Caco-2 (cell line): Measurements from ENCODE around the gene LRP1B. TPM values are rescaled to one million over a fixed set of nuclear protein-coding genes. Genes with fewer than 3 reads are reported as not detected.

Experiments
- BruUV-seq: library from RNA; stranded (reverse); fragments of 400-500 nt; replicated peaks from 2 replicates; lab custom pipeline; 2021; lab: Mats Ljungman, UMichigan
- CTCF ChIA-PET: fragments of 300-600 bp; sonication (Branson Sonifier 250); formaldehyde crosslinking; loops from one replicate; lab custom pipeline; 2022; ENCODE audit warnings: antibody characterized with exemption; lab: Charles Lee
- POLR2A ChIA-PET: fragments of 300-600 bp; sonication (Branson Sonifier 250); formaldehyde crosslinking; loops from one replicate; lab custom pipeline; 2022; ENCODE audit warnings: antibody characterized with exemption; lab: Charles Lee
- DNase-seq, 2 experiments: peaks; one replicate each; pipeline versions ENCODE4 v3.0.0 to v3.0.0-alpha.2; 2020 to 2022
- H3K27me3 ChIP-seq: replicated peaks from 2 replicates; pipeline ENCODE4 v1.6.0; 2011; ENCODE audit warnings: low read length; ENCODE audit not compliant: control insufficient read depth, insufficient read depth
- H3K36me3 ChIP-seq: 2 replicates; pipeline ENCODE4 v1.5.1; 2011; ENCODE audit warnings: low read length; ENCODE audit not compliant: control insufficient read depth, insufficient read depth
- H3K4me1 ChIP-seq: fragments of 250-450 bp; sonication (Bioruptor Pico); 2 replicates; pipeline ENCODE4 v1.5.1; 2020; ENCODE audit warnings: mild to moderate bottlenecking
- H3K4me3 ChIP-seq: 2 replicates; pipeline ENCODE4 v1.5.1; 2011; ENCODE audit warnings: low read depth, mild to moderate bottlenecking, control low read depth, low read length
- H3K9me3 ChIP-seq: fragments of 250-450 bp; sonication (Bioruptor Pico); 2 replicates; pipeline ENCODE4 v1.5.1; 2020; ENCODE audit warnings: mild to moderate bottlenecking, moderate library complexity
- H3K27ac Mint-ChIP-seq: one replicate; pipeline ENCODE4 v1.8.0; 2022; ENCODE audit warnings: mixed read lengths; ENCODE audit not compliant: unreplicated experiment
- H3K27me3 Mint-ChIP-seq: one replicate; pipeline ENCODE4 v1.8.0; 2022; ENCODE audit warnings: mixed read lengths; ENCODE audit not compliant: insufficient read depth, unreplicated experiment
- H3K36me3 Mint-ChIP-seq: one replicate; pipeline ENCODE4 v1.8.0; 2022; ENCODE audit warnings: mild to moderate bottlenecking, mixed read lengths; ENCODE audit not compliant: insufficient read depth, unreplicated experiment
- H3K4me1 Mint-ChIP-seq: one replicate; pipeline ENCODE4 v1.8.0; 2022; ENCODE audit warnings: low read depth, mixed read lengths; ENCODE audit not compliant: unreplicated experiment
- H3K4me3 Mint-ChIP-seq: one replicate; pipeline ENCODE4 v1.8.0; 2022; ENCODE audit warnings: mild to moderate bottlenecking, moderate library complexity, mixed read lengths; ENCODE audit not compliant: unreplicated experiment
- H3K9me3 Mint-ChIP-seq: one replicate; pipeline ENCODE4 v1.8.0; 2022; ENCODE audit warnings: mixed read lengths; ENCODE audit not compliant: unreplicated experiment
- CTCF ChIP-seq, 2 experiments: fragments of 200-600 bp in 1 of 2; IDR thresholded peaks; 1 replicate in 1 of 2; 2 replicates in 1 of 2; pipeline versions ENCODE4 v1.5.1 to v1.8.0; 2011 to 2022; ENCODE audit warnings: antibody characterized with exemption in 1 of 2, control low read depth in 1 of 2, inconsistent platforms in 1 of 2, low read depth in 1 of 2, low read length in 1 of 2, mild to moderate bottlenecking in 1 of 2, moderate library complexity in 1 of 2; ENCODE audit not compliant: insufficient read depth in 1 of 2, severe bottlenecking in 1 of 2, unreplicated experiment in 1 of 2
- intact Hi-C: fragments of 100-400 bp; cut with micrococcal nuclease; formaldehyde crosslinking; loops from one replicate; pipeline ENCODE4 v1.10.0; 2022; ENCODE audit not compliant: unreplicated experiment
- total RNA-seq: library from RNA; stranded (reverse); gene quantifications from 2 replicates; pipeline ENCODE4 v1.2.3, GENCODE V29; 2022

Gene LRP1B
- total RNA-seq, 1 experiment from 2014 or later: not detected

- no peaks in the 10 kb centered on the region for H3K9me3 Mint-ChIP-seq
- no peak overlapping the region for H3K27ac Mint-ChIP-seq
- POLR2A ChIA-PET: no interaction called here
- H3K4me1 ChIP-seq: no peaks in the 10 kb centered on the region
- H3K4me1 Mint-ChIP-seq: no peaks in the 10 kb centered on the region
- TF ChIP-seq CTCF (IDR thresholded peaks at IDR 0.05; ENCODE audit: insufficient read depth in 1 of 2, low read depth in 1 of 2, low read length in 1 of 2, severe bottlenecking in 1 of 2, unreplicated experiment in 1 of 2): no peak
- intact Hi-C loops: no loop called here
- no peaks in the 10 kb centered on the region for H3K27me3 ChIP-seq
- no peak overlapping the region for H3K4me3 Mint-ChIP-seq
- CTCF ChIA-PET: no interaction called here
- H3K4me3 ChIP-seq: no peak overlapping the region
- H3K36me3 ChIP-seq: no peaks in the 10 kb centered on the region
- BruUV-seq: no TSS peak
- peaks cover 4% of the 10 kb centered on the region for H3K27me3 Mint-ChIP-seq
- H3K36me3 Mint-ChIP-seq: no peaks in the 10 kb centered on the region
- no peaks in the 10 kb centered on the region for H3K9me3 ChIP-seq
- no peak for DNase-seq
Measured at GRCh38 chr2:141362311-141362710, 768.5 kb downstream of the LRP1B start.

- Mint-ChIP-seq H3K27me3 (peaks cover 3% of the 10 kb centered on the region), H3K4me1 (no peaks in the 10 kb centered on the region), H3K9me3 (no peaks in the 10 kb centered on the region), H3K4me3 (no peak overlapping the region), H3K36me3 (no peaks in the 10 kb centered on the region), H3K27ac (no peak overlapping the region)
- CTCF ChIA-PET: no interaction called here
- no peak for DNase-seq
- TF ChIP-seq CTCF (IDR thresholded peaks at IDR 0.05; ENCODE audit: insufficient read depth in 1 of 2, low read depth in 1 of 2, low read length in 1 of 2, severe bottlenecking in 1 of 2, unreplicated experiment in 1 of 2): no peak
- Histone ChIP-seq H3K4me1 (no peaks in the 10 kb centered on the region), H3K9me3 (no peaks in the 10 kb centered on the region), H3K36me3 (no peaks in the 10 kb centered on the region), H3K4me3 (no peak overlapping the region), H3K27me3 (no peaks in the 10 kb centered on the region)
- BruUV-seq: no TSS peak
- intact Hi-C loops: no loop called here
- POLR2A ChIA-PET: no interaction called here
Measured at GRCh38 chr2:141348481-141348880, 782.3 kb downstream of the LRP1B start.

- POLR2A ChIA-PET: no interaction called here
- intact Hi-C loops: no loop called here
- no peak overlapping the region for H3K4me3 Mint-ChIP-seq
- no peaks in the 10 kb centered on the region for H3K4me1 ChIP-seq
- H3K9me3 ChIP-seq: no peaks in the 10 kb centered on the region
- no peaks in the 10 kb centered on the region for H3K4me1 Mint-ChIP-seq
- CTCF ChIA-PET: no interaction called here
- no peaks in the 10 kb centered on the region for H3K27me3 ChIP-seq
- BruUV-seq: no TSS peak
- no peaks in the 10 kb centered on the region for H3K9me3 Mint-ChIP-seq
- no peak for TF ChIP-seq CTCF (IDR thresholded peaks at IDR 0.05; ENCODE audit: insufficient read depth in 1 of 2, low read depth in 1 of 2, low read length in 1 of 2, severe bottlenecking in 1 of 2, unreplicated experiment in 1 of 2)
- H3K36me3 ChIP-seq: no peaks in the 10 kb centered on the region
- no peak overlapping the region for H3K4me3 ChIP-seq
- no peak for DNase-seq
- peaks cover 3% of the 10 kb centered on the region for H3K27me3 Mint-ChIP-seq
- H3K36me3 Mint-ChIP-seq: no peaks in the 10 kb centered on the region
- no peak overlapping the region for H3K27ac Mint-ChIP-seq
Measured at GRCh38 chr2:141341444-141341843, 789.4 kb downstream of the LRP1B start.
